Measurements from ENCODE around the gene CAP2.

DNA sequence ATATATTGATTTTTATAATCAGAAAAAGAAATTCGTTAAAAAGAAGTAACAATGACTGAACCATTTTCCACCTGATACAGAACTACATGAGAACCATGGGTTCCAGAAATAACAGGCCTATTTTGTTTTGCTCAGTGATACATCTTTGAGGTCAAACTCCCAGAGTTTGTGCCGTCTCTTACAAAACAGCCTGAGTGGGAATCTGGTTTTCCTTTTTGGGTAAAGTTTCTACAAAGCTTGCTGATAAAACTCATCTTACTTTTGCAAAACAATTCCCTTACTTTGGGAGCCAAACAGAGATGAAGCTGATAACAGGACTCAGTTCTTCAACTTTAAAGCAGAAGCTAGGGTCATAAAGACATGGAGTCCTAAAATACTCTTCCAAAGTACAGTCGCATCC, 108.0 kb downstream of the CAP2 start:
- TF ChIP-seq EZH2 (IDR thresholded peaks at IDR 0.05; ENCODE audit: insufficient read depth, poor library complexity, severe bottlenecking) (no peak), EZH2phosphoT487 (IDR thresholded peaks at IDR 0.05; ENCODE audit: insufficient read depth, low read depth) (no peak)

Data from GM23248 (cell line).